Measurements from ENCODE around the gene ZZZ3.
"Not testable (repeated sequence)": the region's sequence is repeated elsewhere in the genome, so short reads cannot be mapped to it uniquely, and the experiment has no call there.

ZZZ3 gene

GRCh38 chr1:77668924-77669449, 13.5 kb downstream of the ZZZ3 start:
- no peak for DNase-seq

DNA sequence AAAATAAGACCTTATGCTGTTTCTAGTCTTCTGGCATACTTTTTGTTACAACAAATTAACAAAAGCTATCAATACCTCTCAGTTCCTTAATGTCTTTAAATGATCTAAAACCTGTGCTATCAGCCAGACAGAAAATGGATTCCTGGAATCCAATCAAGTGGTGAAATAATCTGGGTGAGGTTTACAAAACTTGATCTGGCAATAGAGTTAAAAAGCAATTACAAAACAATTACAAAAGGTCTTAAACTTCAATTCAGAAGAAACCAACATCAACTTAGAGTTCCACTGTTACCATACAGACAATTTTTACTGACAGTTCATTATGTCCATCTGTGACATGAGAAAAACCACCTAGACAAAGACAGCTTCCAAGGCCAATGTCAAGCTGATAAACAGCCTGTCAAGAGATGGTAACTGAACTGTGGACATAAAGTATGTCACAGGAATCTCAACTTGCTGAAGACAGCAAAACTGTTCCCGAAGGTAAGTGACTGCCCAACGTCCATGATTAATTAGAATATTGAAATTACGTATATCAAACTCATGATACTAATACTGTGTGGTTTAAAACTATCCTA, 17.4 kb downstream of the ZZZ3 start:
- no peak for DNase-seq

DNA sequence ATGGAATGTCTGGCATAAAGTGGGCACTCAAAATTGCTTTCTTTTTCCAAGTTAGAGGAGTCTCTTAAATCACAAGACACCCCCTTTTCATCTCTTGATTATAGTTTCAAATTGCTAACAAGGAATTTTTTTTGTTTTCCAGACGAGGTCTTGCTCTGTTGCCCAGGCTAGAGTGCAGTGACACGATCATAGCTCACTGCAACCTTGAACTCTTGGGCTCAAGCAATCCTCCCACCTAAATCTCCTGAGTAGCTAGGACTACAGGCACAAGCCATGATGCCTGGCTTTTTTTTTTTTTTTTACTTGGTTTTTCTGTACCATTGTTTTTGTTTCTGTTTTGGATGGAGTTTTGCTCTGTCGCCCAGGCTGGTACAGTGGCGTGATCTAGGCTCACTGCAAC, 20.8 kb downstream of the ZZZ3 start:
- no peak for DNase-seq

DNA sequence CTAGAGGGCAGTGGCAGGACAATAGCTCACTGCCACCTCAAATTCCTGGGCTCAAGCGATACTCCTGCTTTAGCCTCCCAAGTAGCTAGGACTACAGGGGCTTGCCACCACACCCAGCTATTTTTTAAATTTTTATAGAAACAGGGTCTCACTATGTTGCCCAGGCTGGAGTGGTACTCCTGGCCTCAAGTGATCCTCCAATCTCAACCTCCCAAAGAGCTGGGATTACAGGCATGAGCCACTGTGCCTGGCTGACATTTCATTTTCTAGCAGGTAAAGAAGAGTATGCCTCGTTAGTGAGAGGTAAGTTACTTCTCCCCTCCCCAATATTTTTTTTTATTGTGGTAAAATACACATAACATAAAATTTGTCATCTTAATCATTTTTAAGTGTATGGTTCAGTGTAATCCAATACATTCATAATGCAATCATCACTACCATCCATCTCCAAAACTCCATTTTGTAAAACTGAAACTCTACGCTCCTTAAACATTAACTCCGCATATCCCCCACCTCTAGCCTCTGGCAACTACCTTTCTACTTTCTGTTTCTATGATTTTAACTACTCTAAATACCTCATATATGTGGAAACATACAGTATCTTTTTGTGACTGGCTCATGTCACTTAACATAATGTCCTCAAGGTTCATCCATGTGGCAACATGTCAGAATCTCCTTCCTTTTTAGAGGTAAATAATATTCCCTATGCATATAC, 22.4 kb downstream of the ZZZ3 start:
- no peak for DNase-seq

GRCh38 chr1:77658271-77658670, 24.2 kb downstream of the ZZZ3 start:
- no peak for DNase-seq

DNA sequence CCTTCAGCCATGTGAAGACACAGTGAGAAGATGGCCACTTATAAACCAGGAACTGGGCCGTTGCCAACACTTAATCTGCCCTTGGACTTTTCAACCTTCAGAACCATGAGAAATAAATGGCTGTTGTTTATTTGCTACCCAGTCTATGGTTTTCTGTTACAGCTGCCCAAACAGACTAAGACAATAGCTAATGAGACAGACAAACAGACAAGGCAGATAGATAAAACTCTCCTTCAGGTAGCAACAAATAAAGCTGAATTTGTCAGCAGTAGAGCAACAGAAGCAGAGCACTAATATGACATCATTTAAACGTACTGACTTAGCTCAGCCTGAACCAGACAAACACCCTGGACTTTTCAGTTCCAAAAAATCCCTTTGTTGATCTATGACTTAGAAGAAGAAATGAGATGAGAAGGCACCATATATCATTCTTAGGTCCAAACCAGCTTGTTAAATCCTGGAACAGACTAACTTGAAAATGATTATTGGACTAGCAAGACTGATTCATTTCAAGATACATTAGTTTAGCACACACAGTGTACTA, 27.0 kb downstream of the ZZZ3 start:
- no peak for DNase-seq

GRCh38 chr1:77652970-77653516, 29.4 kb downstream of the ZZZ3 start:
- no peak for DNase-seq

- no peak for DNase-seq
Measured at GRCh38 chr1:77652268-77652667, 30.2 kb downstream of the ZZZ3 start.

DNA sequence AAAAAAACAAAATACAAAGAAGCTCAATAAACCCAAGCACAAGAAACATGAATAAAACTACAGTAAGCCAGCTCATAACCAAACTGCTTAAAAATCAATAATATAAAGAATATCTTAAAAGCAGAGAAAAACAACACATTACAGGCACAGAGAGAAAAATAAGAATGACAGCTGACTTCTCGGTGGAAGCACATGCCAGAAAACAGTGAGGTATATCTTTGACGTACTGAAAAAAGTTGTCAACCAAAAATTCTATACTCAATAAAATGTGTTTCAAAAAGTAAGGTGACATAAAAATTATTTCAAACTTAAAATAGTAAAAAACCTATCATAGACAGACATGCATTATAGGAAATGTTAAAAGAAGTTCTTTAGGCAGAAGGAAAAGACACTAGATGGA, 33.3 kb downstream of the ZZZ3 start:
- DNase-seq, result no peak

- DNase-seq, result not testable (repeated sequence)
Measured at GRCh38 chr1:77646224-77646623, 36.2 kb downstream of the ZZZ3 start.

DNA sequence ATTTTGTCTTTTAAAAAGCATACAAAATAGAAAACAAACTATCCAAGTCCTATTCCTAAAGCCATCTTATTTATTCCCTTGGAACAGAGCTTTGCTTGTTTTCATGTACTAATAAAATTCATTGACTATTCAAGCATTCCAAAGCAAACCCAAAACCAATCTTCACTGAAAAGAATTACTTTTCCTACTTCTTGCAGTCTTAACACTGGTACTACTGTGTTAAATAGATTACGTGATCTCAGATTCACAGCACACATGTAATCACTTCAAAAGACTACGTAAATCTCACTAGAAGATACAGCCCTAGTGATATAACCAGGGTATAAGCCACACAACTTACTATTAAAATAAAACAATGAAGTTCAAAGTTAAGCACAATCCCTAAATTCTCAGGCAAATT, 39.0 kb downstream of the ZZZ3 start:
- DNase-seq, result no peak

GRCh38 chr1:77642941-77643340, 39.5 kb downstream of the ZZZ3 start:
- no peak for DNase-seq

GRCh38 chr1:77642196-77642595, 40.3 kb downstream of the ZZZ3 start:
- DNase-seq, result no peak

DNA sequence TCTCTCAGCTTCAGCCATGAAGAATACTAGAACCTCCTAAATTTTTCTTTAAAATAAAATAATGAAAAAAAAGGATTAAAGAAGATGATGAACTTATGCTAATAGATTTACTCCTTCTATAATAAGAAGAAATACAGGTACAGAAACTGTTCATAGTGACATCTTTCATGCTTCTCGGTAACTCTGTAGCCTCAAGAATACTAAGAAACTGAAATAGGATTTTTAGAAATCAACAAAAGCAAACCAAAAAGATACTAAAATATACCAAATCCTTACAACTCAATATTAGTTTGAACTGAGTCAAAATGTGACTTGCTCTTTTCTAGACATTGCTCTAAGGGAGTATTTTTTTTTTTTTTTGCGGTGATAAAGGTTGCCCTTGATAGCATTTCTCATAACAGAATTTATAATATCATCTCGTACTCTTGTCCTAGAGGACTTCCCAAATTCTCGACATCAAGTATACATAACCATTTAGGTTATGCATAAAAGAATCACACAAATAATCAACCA, 42.8 kb downstream of the ZZZ3 start:
- no peak for DNase-seq

DNA sequence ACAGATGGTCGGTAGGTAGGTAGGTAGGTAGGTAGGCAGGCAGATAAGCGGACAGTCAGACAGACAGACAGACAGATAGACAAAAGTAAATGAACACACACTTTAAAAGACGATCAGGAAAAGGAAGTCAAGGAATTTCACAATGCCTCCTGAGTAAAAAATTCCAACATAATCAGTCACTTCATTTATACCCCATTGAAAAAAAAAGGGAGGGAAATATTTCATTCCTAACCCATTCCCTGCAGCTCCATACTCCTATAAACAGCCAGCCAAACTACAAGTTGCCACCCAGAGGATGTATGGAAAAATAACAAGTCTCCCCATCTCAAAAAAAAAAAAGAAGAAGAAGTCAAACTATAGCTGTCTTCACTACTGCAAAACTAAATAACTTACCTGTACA, 43.4 kb downstream of the ZZZ3 start:
- no peak for DNase-seq

DNA sequence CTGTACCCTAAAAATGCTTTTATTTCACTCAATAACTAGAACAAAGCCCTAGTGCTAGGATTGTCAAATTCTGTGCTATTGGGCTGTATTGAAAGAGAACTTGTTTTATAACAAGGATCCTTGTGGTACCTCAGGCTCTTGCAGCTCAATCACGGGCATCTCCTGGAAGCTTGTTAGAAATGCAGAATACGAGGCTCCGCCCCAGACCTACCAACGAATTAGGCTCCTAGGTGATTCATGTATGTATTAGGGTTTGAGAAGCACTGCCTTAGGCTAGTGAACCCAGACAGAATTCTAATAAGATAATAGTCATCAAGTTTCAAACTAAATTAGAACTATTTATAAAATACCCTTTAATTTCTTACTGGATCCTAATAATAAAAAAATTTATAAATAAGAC, 45.6 kb downstream of the ZZZ3 start:
- no peak for DNase-seq
